Measurements from ENCODE around the gene LILRA1. TPM values are rescaled to one million over a fixed set of nuclear protein-coding genes. Genes with fewer than 3 reads are reported as not detected.
"Not testable (repeated sequence)": the region's sequence is repeated elsewhere in the genome, so short reads cannot be mapped to it uniquely, and the experiment has no call there.

Gene LILRA1
- total RNA-seq, 1 experiment from 2014 or later = not detected

GRCh38 chr19:54622431-54622830, 29.0 kb downstream of the LILRA1 start:
- no peak for DNase-seq (ENCODE audit: low spot score)
- H3K27me3 ChIP-seq (replicated peaks; ENCODE audit: insufficient read depth, low read depth, low read length, poor library complexity) = peaks cover 18% of the 10 kb centered on the region
- H3K9me3 ChIP-seq (ENCODE audit: low read depth, low read length, poor library complexity, severe bottlenecking) = no peaks in the 10 kb centered on the region
- no peak overlapping the region for H3K4me3 ChIP-seq (ENCODE audit: low read depth, low read length, poor library complexity, severe bottlenecking)
- H3K4me1 ChIP-seq (ENCODE audit: insufficient read depth, low read length, poor library complexity, severe bottlenecking) = no peaks in the 10 kb centered on the region
- H3K36me3 ChIP-seq (ENCODE audit: insufficient read depth, low read length, poor library complexity, severe bottlenecking) = no peaks in the 10 kb centered on the region
- ChIA-PET CTCF (no interaction called here), POLR2A (ENCODE audit: low non-redundant PET) (no interaction called here)
- BruUV-seq (replicated peaks) = no TSS peak
- TF ChIP-seq CTCF (conservative IDR thresholded peaks at IDR 0.05; ENCODE audit: low read depth, low read length) (no peak), EZH2 (IDR thresholded peaks at IDR 0.05; ENCODE audit: borderline replicate concordance, low read depth, low read length, poor library complexity, severe bottlenecking) (no peak)
- intact Hi-C loops (cut with micrococcal nuclease; ENCODE audit: unreplicated experiment) = no loop called here
- no peak overlapping the region for H3K27ac ChIP-seq (ENCODE audit: low read depth, low read length, poor library complexity, severe bottlenecking)

GRCh38 chr19:54624234-54624633, 30.8 kb downstream of the LILRA1 start:
- POLR2A ChIA-PET (ENCODE audit: low non-redundant PET); H3K36me3 ChIP-seq (ENCODE audit: insufficient read depth, low read length, poor library complexity, severe bottlenecking); H3K4me1 ChIP-seq (ENCODE audit: insufficient read depth, low read length, poor library complexity, severe bottlenecking); H3K9me3 ChIP-seq (ENCODE audit: low read depth, low read length, poor library complexity, severe bottlenecking); CTCF ChIA-PET; BruUV-seq (replicated peaks); H3K4me3 ChIP-seq (ENCODE audit: low read depth, low read length, poor library complexity, severe bottlenecking); H3K27ac ChIP-seq (ENCODE audit: low read depth, low read length, poor library complexity, severe bottlenecking); intact Hi-C loops (cut with micrococcal nuclease; ENCODE audit: unreplicated experiment); DNase-seq (ENCODE audit: low spot score): not testable (repeated sequence)
- H3K27me3 ChIP-seq (replicated peaks; ENCODE audit: insufficient read depth, low read depth, low read length, poor library complexity) = peaks cover 34% of the 10 kb centered on the region

GRCh38 chr19:54624934-54625730, 31.7 kb downstream of the LILRA1 start:
- CTCF ChIA-PET; POLR2A ChIA-PET (ENCODE audit: low non-redundant PET); DNase-seq (ENCODE audit: low spot score): not testable (repeated sequence)

GRCh38 chr19:54626757-54627156, 33.3 kb downstream of the LILRA1 start:
- no peak for DNase-seq (ENCODE audit: low spot score)
- H3K27me3 ChIP-seq (replicated peaks; ENCODE audit: insufficient read depth, low read depth, low read length, poor library complexity) = peaks cover 39% of the 10 kb centered on the region
- no peak overlapping the region for H3K4me3 ChIP-seq (ENCODE audit: low read depth, low read length, poor library complexity, severe bottlenecking)
- ChIA-PET POLR2A (ENCODE audit: low non-redundant PET) (no interaction called here), CTCF (interaction anchor here (0.6 kb wide), 1 partner anchor 460 kb away, joined by 4 read pairs; no protein-coding TSS in a partner anchor)
- no peak overlapping the region for H3K27ac ChIP-seq (ENCODE audit: low read depth, low read length, poor library complexity, severe bottlenecking)
- H3K9me3 ChIP-seq (ENCODE audit: low read depth, low read length, poor library complexity, severe bottlenecking) = no peaks in the 10 kb centered on the region
- H3K36me3 ChIP-seq (ENCODE audit: insufficient read depth, low read length, poor library complexity, severe bottlenecking) = no peaks in the 10 kb centered on the region
- no peaks in the 10 kb centered on the region for H3K4me1 ChIP-seq (ENCODE audit: insufficient read depth, low read length, poor library complexity, severe bottlenecking)
- intact Hi-C loops (cut with micrococcal nuclease; ENCODE audit: unreplicated experiment) = no loop called here
- TF ChIP-seq CTCF (conservative IDR thresholded peaks at IDR 0.05; ENCODE audit: low read depth, low read length) (no peak), EZH2 (IDR thresholded peaks at IDR 0.05; ENCODE audit: borderline replicate concordance, low read depth, low read length, poor library complexity, severe bottlenecking) (no peak)
- no TSS peak for BruUV-seq (replicated peaks)

More at GRCh38 chr19:54624934-54625730, 31.7 kb downstream of the LILRA1 start:
- H3K36me3 ChIP-seq (ENCODE audit: insufficient read depth, low read length, poor library complexity, severe bottlenecking); H3K9me3 ChIP-seq (ENCODE audit: low read depth, low read length, poor library complexity, severe bottlenecking); BruUV-seq (replicated peaks); H3K27ac ChIP-seq (ENCODE audit: low read depth, low read length, poor library complexity, severe bottlenecking); intact Hi-C loops (cut with micrococcal nuclease; ENCODE audit: unreplicated experiment); H3K4me3 ChIP-seq (ENCODE audit: low read depth, low read length, poor library complexity, severe bottlenecking); H3K4me1 ChIP-seq (ENCODE audit: insufficient read depth, low read length, poor library complexity, severe bottlenecking): not testable (repeated sequence)
- peaks cover 40% of the 10 kb centered on the region for H3K27me3 ChIP-seq (replicated peaks; ENCODE audit: insufficient read depth, low read depth, low read length, poor library complexity)

- POLR2A ChIA-PET (ENCODE audit: low non-redundant PET); H3K9me3 ChIP-seq (ENCODE audit: low read depth, low read length, poor library complexity, severe bottlenecking); DNase-seq (ENCODE audit: low spot score); H3K27ac ChIP-seq (ENCODE audit: low read depth, low read length, poor library complexity, severe bottlenecking); H3K36me3 ChIP-seq (ENCODE audit: insufficient read depth, low read length, poor library complexity, severe bottlenecking); CTCF ChIA-PET; BruUV-seq (replicated peaks); H3K4me1 ChIP-seq (ENCODE audit: insufficient read depth, low read length, poor library complexity, severe bottlenecking); H3K4me3 ChIP-seq (ENCODE audit: low read depth, low read length, poor library complexity, severe bottlenecking); intact Hi-C loops (cut with micrococcal nuclease; ENCODE audit: unreplicated experiment): not testable (repeated sequence)
- H3K27me3 ChIP-seq (replicated peaks; ENCODE audit: insufficient read depth, low read depth, low read length, poor library complexity) = peaks cover 34% of the 10 kb centered on the region
Measured at GRCh38 chr19:54627912-54628311, 34.5 kb downstream of the LILRA1 start.

- DNase-seq (ENCODE audit: low spot score); BruUV-seq (replicated peaks); H3K27ac ChIP-seq (ENCODE audit: low read depth, low read length, poor library complexity, severe bottlenecking); H3K9me3 ChIP-seq (ENCODE audit: low read depth, low read length, poor library complexity, severe bottlenecking); H3K36me3 ChIP-seq (ENCODE audit: insufficient read depth, low read length, poor library complexity, severe bottlenecking); intact Hi-C loops (cut with micrococcal nuclease; ENCODE audit: unreplicated experiment); CTCF ChIA-PET; POLR2A ChIA-PET (ENCODE audit: low non-redundant PET); H3K4me1 ChIP-seq (ENCODE audit: insufficient read depth, low read length, poor library complexity, severe bottlenecking); H3K4me3 ChIP-seq (ENCODE audit: low read depth, low read length, poor library complexity, severe bottlenecking): not testable (repeated sequence)
- H3K27me3 ChIP-seq (replicated peaks; ENCODE audit: insufficient read depth, low read depth, low read length, poor library complexity) = peaks cover 36% of the 10 kb centered on the region
Measured at GRCh38 chr19:54630262-54630661, 36.8 kb downstream of the LILRA1 start, which contains the start of gene LILRB1. Gene LILRB1, plus strand, starts transcription at chr19:54630484. Its CDS starts 590 bp downstream, at chr19:54631074.
